ENCODE data around the gene ABHD18.

- TF ChIP-seq, protein P1, sequence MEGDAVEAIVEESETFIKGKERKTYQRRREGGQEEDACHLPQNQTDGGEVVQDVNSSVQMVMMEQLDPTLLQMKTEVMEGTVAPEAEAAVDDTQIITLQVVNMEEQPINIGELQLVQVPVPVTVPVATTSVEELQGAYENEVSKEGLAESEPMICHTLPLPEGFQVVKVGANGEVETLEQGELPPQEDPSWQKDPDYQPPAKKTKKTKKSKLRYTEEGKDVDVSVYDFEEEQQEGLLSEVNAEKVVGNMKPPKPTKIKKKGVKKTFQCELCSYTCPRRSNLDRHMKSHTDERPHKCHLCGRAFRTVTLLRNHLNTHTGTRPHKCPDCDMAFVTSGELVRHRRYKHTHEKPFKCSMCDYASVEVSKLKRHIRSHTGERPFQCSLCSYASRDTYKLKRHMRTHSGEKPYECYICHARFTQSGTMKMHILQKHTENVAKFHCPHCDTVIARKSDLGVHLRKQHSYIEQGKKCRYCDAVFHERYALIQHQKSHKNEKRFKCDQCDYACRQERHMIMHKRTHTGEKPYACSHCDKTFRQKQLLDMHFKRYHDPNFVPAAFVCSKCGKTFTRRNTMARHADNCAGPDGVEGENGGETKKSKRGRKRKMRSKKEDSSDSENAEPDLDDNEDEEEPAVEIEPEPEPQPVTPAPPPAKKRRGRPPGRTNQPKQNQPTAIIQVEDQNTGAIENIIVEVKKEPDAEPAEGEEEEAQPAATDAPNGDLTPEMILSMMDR (conservative IDR thresholded peaks at IDR 0.05; ENCODE audit: low read depth, low read length): peak; percentile 35
- no peak for TF ChIP-seq EZH2 (IDR thresholded peaks at IDR 0.05; ENCODE audit: borderline replicate concordance, low read depth, low read length, poor library complexity, severe bottlenecking)
Observed at GRCh38 chr4:128061566-128062536, 96.6 kb downstream of the ABHD18 start.

Data from A673 (cell line).